Osteoblast (primary cell): ENCODE results near the gene OSBPL2. TPM values are rescaled to one million over a fixed set of nuclear protein-coding genes. Genes with fewer than 3 reads are reported as not detected.
A peak's percentile ranks its signal among the peaks of the same experiment; 100 is the strongest.

ENCODE experiments used
- DNase-seq: peaks from one replicate; pipeline ENCODE4 v3.0.0; 2011; ENCODE audit warnings: low spot score, mixed read lengths; ENCODE audit not compliant: insufficient read length; ENCODE audit errors: missing footprints
- H2AFZ ChIP-seq: 2 replicates; pipeline ENCODE4 v1.6.0; 2011; ENCODE audit warnings: mild to moderate bottlenecking, low read length
- H3K27ac ChIP-seq: 2 replicates; pipeline ENCODE4 v1.5.1; 2011; ENCODE audit warnings: mild to moderate bottlenecking, low read depth, low read length, moderate library complexity
- H3K27me3 ChIP-seq: 2 replicates; pipeline ENCODE4 v1.6.0; 2012; ENCODE audit warnings: mild to moderate bottlenecking, control low read depth, inconsistent platforms, low read length, moderate library complexity; ENCODE audit not compliant: insufficient read depth
- H3K36me3 ChIP-seq: 2 replicates; pipeline ENCODE4 v1.5.1; 2011; ENCODE audit warnings: mild to moderate bottlenecking, low read length, control low read depth, moderate library complexity; ENCODE audit not compliant: insufficient read depth
- H3K4me1 ChIP-seq: 2 replicates; pipeline ENCODE4 v1.5.1; 2011; ENCODE audit warnings: mild to moderate bottlenecking, low read length, control low read depth, moderate library complexity; ENCODE audit not compliant: insufficient read depth
- H3K4me2 ChIP-seq: 2 replicates; pipeline ENCODE4 v1.6.0; 2011; ENCODE audit warnings: mild to moderate bottlenecking, low read length; ENCODE audit not compliant: insufficient read depth
- H3K4me3 ChIP-seq: fragments of 200-600 bp; sonication (generic); 3 replicates; pipeline ENCODE4 v1.5.1; 2012; ENCODE audit warnings: mild to moderate bottlenecking, low read length, inconsistent platforms; ENCODE audit not compliant: insufficient read depth
- H3K79me2 ChIP-seq: 2 replicates; pipeline ENCODE4 v1.6.0; 2012; ENCODE audit warnings: mild to moderate bottlenecking, low read length, control low read depth, inconsistent platforms; ENCODE audit not compliant: insufficient read depth
- H3K9me3 ChIP-seq: 2 replicates; pipeline ENCODE4 v1.5.1; 2011; ENCODE audit warnings: low read depth, low read length, control low read depth
- H4K20me1 ChIP-seq: 2 replicates; pipeline ENCODE4 v1.6.0; 2012; ENCODE audit warnings: mild to moderate bottlenecking, low read length, control low read depth; ENCODE audit not compliant: insufficient read depth
- CTCF ChIP-seq: IDR thresholded peaks from 2 replicates; pipeline ENCODE4 v1.5.1; 2011; ENCODE audit warnings: mild to moderate bottlenecking, low read depth, low read length, moderate library complexity; ENCODE audit errors: extremely low read depth
- total RNA-seq: library from RNA; depleted of rRNA; stranded (reverse); fragments of >200 nt; gene quantifications from 2 replicates; pipeline ENCODE4 v1.2.3, GENCODE V29; 2012

Gene OSBPL2
- total RNA-seq, 1 donor: 35.8 TPM

- no peak overlapping the region for H3K4me2 ChIP-seq
- no peaks in the 10 kb centered on the region for H3K27me3 ChIP-seq
- no peaks in the 10 kb centered on the region for H3K9me3 ChIP-seq
- peaks cover 41% of the 10 kb centered on the region for H3K36me3 ChIP-seq
- H3K27ac ChIP-seq: no peak overlapping the region
- no peak overlapping the region for H2AFZ ChIP-seq
- no peak overlapping the region for H3K4me3 ChIP-seq
- DNase-seq: peak; percentile 50
- no peaks in the 10 kb centered on the region for H3K4me1 ChIP-seq
- H4K20me1 ChIP-seq: peaks cover 19% of the 10 kb centered on the region
- H3K79me2 ChIP-seq: peaks cover 7% of the 10 kb centered on the region
- no peak for TF ChIP-seq CTCF
Observed at GRCh38 chr20:62268228-62268900, 30.0 kb downstream of the OSBPL2 start.

- no peak overlapping the region for H3K27ac ChIP-seq
- H3K9me3 ChIP-seq: no peaks in the 10 kb centered on the region
- H3K4me2 ChIP-seq: no peak overlapping the region
- peaks cover 21% of the 10 kb centered on the region for H4K20me1 ChIP-seq
- H3K79me2 ChIP-seq: peaks cover 7% of the 10 kb centered on the region
- DNase-seq: peak; percentile 19
- H3K4me1 ChIP-seq: no peaks in the 10 kb centered on the region
- peaks cover 42% of the 10 kb centered on the region for H3K36me3 ChIP-seq
- H2AFZ ChIP-seq: no peak overlapping the region
- H3K27me3 ChIP-seq: no peaks in the 10 kb centered on the region
- H3K4me3 ChIP-seq: no peak overlapping the region
- no peak for TF ChIP-seq CTCF
Observed at GRCh38 chr20:62269378-62269777, 31.1 kb downstream of the OSBPL2 start.

- Histone ChIP-seq H3K27me3 (no peaks in the 10 kb centered on the region), H3K4me3 (no peak overlapping the region), H3K4me1 (no peaks in the 10 kb centered on the region), H3K27ac (no peak overlapping the region), H3K79me2 (peaks cover 7% of the 10 kb centered on the region), H3K36me3 (peaks cover 37% of the 10 kb centered on the region), H2AFZ (no peak overlapping the region), H3K9me3 (no peaks in the 10 kb centered on the region), H4K20me1 (peaks cover 19% of the 10 kb centered on the region), H3K4me2 (no peak overlapping the region)
- no peak for TF ChIP-seq CTCF
- DNase-seq: peak; percentile 68
Observed at GRCh38 chr20:62269871-62270270, 31.6 kb downstream of the OSBPL2 start.

GRCh38 chr20:62272200-62272599, 33.9 kb downstream of the OSBPL2 start:
- H3K4me3 ChIP-seq: no peak overlapping the region
- H3K4me2 ChIP-seq: no peak overlapping the region
- H3K27ac ChIP-seq: no peak overlapping the region
- TF ChIP-seq CTCF: no peak
- H3K79me2 ChIP-seq: peaks cover 3% of the 10 kb centered on the region
- no peaks in the 10 kb centered on the region for H3K27me3 ChIP-seq
- H4K20me1 ChIP-seq: peaks cover 19% of the 10 kb centered on the region
- peaks cover 18% of the 10 kb centered on the region for H3K36me3 ChIP-seq
- H3K9me3 ChIP-seq: no peaks in the 10 kb centered on the region
- no peak overlapping the region for H2AFZ ChIP-seq
- DNase-seq: peak; percentile 10
- no peaks in the 10 kb centered on the region for H3K4me1 ChIP-seq
